KG1 (cell line): ENCODE results near the gene ZNF728.
"Not testable (repeated sequence)": the region's sequence is repeated elsewhere in the genome, so short reads cannot be mapped to it uniquely, and the experiment has no call there.

Experiments used
- DNase-seq: peaks from one replicate; lab custom pipeline; 2025; lab: John Stamatoyannopoulos, UW

ZNF728 gene

GRCh38 chr19:23002690-23003422, at the start of gene ZNF728:
Gene ZNF728, minus strand, starts transcription at chr19:23003176. Its CDS starts 146 bp downstream, at chr19:23003030.
- DNase-seq: no peak

GRCh38 chr19:23052349-23052748, 49.4 kb upstream of the ZNF728 start:
- DNase-seq: no peak

- no peak for DNase-seq
Observed at GRCh38 chr19:23049256-23049655, 46.3 kb upstream of the ZNF728 start.

GRCh38 chr19:23046743-23047142, 43.8 kb upstream of the ZNF728 start:
- DNase-seq: no peak

GRCh38 chr19:23033721-23034120, 30.7 kb upstream of the ZNF728 start:
- no peak for DNase-seq

- DNase-seq: no peak
Observed at GRCh38 chr19:23015660-23016059, 12.7 kb upstream of the ZNF728 start.

GRCh38 chr19:22994957-22995356, 8.0 kb downstream of the ZNF728 start:
- DNase-seq: not testable (repeated sequence)

- DNase-seq: no peak
Observed at GRCh38 chr19:22976248-22976647, 26.7 kb downstream of the ZNF728 start.

- not testable (repeated sequence) for DNase-seq
Observed at GRCh38 chr19:22975546-22976136, 27.3 kb downstream of the ZNF728 start.

GRCh38 chr19:22945560-22945959, 57.4 kb downstream of the ZNF728 start:
- DNase-seq: no peak

- DNase-seq: no peak
Observed at GRCh38 chr19:22935151-22935550, 67.8 kb downstream of the ZNF728 start.

GRCh38 chr19:22927576-22927975, 75.4 kb downstream of the ZNF728 start:
- not testable (repeated sequence) for DNase-seq

- DNase-seq: not testable (repeated sequence)
Observed at GRCh38 chr19:22925181-22925580, 77.8 kb downstream of the ZNF728 start.
